Hematopoietic multipotent progenitor cell treated with erythropoietin and hydrocortisone succinate and interleukin-3 and kit ligand, for 15 days (in vitro differentiated cells): ENCODE data around the gene PAX3.
"Not testable (repeated sequence)": the region's sequence is repeated elsewhere in the genome, so short reads cannot be mapped to it uniquely, and the experiment has no call there.

Experiments used
- DNase-seq: peaks from one replicate; pipeline ENCODE4 v3.0.0-alpha.2; 2015; ENCODE audit warnings: low spot score

The PAX3 gene

GRCh38 chr2:222213049-222213448 is 85.7 kb downstream of the PAX3 start:
- no peak for DNase-seq

- DNase-seq: no peak
Observed at GRCh38 chr2:222212571-222212970, 86.2 kb downstream of the PAX3 start.

GRCh38 chr2:222208010-222208690 is 90.6 kb downstream of the PAX3 start:
- no peak for DNase-seq

DNA sequence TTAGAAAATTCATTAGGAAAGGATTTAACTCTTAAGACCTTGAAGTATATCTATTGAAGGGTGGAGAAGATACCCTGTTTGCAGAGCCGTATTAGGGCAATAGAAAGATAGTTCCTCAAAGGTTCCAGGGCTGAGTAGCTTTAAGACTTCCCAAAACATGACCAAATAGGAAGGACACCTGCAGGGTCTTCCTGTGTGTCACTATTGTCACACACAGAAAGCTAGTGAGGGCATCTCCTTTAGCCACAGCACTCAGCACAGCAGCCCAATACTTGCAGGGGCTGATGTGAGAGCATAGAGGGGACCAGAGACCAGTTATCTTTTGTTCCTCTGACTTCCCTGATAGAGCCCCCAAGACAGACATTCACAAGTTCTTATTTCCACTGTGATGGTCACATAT is 93.7 kb downstream of the PAX3 start:
- DNase-seq: no peak

- no peak for DNase-seq
Observed at GRCh38 chr2:222203041-222203440, 95.8 kb downstream of the PAX3 start.

DNA sequence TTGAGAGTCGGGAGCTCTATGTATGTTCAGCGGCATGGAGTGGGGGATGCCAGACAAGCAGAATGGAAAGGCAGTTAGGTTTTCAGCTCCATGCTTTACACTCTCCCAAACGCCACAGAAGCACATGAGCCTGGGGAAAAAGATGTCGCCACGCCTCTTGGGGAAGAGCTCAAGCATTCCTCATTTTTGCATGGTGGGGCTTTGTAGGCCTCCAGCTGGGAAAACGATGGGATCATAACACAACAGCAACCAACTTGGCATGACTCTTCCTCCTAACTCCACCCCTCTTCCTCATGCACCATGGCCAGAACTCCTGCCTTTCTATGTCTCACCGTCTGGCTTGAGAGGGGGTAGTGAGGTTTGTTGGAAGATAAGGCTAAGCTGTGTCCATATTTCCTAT is 102.6 kb downstream of the PAX3 start:
- DNase-seq: no peak

DNA sequence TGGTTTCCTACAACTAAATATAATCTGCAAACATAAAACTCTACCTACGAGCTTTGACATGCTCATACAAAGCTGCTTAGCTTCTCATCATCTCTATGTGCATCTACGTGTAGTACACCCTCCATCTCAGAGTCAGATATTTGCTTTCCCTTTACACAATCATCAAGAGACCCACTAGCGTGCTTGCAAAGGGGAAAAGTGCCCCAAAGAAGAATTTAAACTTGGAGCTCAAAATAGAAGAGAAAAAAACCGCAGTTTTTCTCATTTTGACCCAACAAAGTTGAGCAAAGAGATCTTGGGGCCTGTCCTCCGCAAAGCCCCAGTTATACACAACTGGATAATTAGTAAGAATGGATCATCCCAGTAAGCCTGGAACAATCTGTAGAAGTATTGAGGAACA is 104.1 kb downstream of the PAX3 start:
- no peak for DNase-seq

GRCh38 chr2:222193328-222193983 is 105.3 kb downstream of the PAX3 start:
- DNase-seq: no peak

GRCh38 chr2:222180619-222181018 is 118.2 kb downstream of the PAX3 start:
- DNase-seq: no peak

- DNase-seq: no peak
Observed at GRCh38 chr2:222179592-222179991, 119.2 kb downstream of the PAX3 start.

DNA sequence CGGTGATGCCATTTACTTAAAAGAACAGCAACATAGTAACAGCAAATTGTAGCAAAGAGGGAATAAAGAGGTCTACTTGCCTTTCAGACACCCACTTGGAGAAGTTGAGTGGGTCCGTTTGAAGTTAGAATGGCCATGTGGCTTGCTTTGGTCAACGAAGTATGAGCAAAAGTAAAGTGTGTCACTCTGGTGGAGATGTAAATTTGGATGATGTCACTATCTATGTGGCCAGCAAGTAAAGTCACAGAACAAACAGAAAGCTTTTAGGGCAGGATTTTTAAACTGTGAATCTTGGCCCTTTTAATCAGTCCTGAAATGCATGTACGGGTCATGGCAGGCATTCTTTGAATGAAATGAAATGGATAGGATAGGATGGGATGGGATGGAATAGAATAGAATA is 120.3 kb downstream of the PAX3 start:
- no peak for DNase-seq

DNA sequence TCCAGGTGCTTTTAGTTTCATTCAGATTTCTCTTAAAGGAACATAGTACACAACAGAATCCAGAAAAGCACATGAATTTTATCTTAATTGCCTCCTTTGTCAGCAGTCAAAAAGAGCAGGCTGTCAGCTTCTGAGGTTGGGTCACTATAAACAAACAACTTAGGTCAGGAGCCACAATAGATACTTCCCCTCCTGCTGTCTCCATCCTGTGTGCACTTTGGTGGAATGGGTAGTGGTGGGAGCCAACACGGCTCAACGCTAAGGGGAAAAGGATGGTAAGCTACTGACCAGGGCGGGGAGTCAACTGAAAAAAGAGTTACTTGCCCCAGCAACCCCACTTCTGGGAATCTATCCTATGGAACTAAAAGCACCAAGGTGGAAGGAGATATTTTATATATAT is 121.9 kb downstream of the PAX3 start:
- DNase-seq: no peak

- no peak for DNase-seq
Observed at GRCh38 chr2:222174450-222174849, 124.3 kb downstream of the PAX3 start.

DNA sequence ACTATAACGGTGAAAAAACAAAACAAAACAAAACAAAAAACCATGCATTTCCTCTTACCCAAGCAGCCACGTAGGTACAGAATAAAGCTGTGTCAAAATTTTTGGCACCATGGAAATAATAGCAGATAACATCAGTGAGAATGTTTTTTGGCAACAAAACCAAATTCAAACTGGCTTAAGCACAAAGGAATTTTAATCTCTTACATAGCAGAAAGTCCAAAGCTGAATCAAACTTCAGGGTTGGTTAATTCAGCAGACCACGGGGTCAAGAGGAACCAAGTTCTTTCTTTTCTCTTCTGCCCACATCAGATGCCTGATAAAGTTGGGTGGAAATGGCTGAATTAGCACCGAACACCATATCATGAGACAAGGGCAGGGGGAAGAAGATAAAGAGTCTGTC is 129.5 kb downstream of the PAX3 start:
- no peak for DNase-seq

DNA sequence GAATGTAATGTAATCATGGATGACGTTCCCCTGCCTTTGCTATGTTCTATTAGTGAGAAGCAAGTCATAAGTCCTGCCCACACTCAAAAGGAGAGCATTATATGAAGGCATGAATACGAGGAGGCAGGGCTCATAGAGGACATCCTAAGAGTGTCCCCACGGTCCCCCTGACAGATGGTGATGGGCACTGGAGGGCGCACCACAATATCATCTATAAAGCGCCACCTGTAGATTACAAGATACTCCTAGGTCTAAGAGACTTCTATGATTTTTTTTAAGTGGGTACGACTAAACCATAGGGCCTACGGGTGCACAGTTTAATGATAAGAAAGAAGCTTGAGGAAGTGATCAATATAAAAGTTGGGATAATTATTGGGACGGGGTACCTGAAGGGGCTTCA is 131.0 kb downstream of the PAX3 start:
- no peak for DNase-seq

DNA sequence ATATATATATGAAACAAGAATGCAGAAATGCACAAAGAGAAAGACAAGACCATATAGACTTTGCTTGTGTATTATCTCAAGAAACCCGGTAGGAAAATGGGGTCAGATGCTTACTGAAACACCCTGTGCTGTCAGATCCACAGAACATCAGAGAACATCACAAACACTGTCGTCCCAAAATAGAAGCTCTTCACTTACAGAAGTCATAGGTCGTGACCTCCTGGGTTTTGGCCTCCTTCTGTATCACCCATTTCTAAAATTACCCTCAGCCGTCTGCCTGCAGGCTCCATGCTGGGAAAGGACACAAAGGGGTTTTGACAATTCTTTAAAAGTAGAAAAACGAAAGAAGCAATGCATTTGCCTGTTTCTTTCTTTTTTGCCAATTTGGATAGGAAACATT is 137.9 kb downstream of the PAX3 start:
- no peak for DNase-seq

DNA sequence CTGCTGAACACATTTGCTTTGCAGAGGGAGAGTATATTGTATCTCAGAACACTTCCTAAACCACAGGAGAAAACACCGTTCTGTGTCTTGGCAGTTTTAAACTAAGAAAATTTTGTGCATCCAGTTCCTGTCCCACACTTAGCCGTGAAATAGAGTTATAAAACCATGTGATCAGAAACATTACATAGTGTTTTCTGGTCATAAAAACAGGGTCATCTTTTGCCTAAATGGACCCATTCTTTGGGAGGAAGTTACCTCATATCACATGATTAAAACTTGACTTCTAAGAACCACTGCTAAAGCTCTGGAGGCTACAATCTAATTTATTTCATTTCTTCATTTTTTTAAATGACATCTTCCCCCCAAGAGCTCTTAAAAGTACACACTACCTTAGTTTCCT is 138.7 kb downstream of the PAX3 start:
- DNase-seq: no peak

DNA sequence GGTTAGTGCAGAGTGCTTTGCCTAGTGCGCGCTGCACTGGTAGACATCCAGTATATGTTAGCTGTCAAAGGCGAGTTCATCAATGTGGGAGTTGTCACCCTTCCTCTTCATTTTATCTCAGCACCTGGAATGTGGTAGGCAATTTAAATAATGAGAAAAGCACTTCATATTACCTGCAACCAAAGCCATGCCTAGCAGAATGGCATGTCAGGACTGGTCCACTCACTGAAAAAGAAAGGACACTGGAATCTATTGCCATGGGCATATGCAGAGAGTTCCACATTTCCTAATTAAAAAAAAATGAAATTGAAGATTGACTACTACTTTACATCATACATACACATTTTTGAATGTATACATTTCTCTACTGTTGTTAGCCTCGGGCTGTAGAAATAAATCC is 139.6 kb downstream of the PAX3 start:
- no peak for DNase-seq

DNA sequence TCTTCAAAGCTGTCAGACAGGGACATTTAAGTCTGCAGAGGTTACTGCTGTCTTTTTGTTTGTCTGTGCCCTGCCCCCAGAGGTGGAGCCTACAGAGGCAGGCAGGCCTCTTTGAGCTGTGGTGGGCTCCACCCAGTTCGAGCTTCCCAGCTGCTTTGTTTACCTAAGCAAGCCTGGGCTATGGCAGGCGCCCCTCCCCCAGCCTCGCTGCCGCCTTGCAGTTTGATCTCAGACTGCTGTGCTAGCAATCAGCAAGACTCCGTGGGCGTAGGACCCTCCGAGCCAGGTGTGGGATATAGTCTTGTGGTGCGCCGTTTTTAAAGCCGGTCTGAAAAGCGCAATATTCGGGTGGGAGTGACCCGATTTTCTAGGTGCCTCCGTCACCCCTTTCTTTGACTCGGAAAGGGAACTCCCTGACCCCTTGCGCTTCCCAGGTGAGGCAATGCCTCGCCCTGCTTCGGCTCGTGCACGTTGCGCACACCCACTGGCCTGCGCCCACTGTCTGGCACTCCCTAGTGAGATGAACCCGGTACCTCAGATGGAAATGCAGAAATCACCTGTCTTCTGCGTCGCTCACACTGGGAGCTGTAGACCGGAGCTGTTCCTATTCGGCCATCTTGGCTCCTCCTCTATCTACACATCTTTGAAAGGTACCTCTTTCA is 143.7 kb downstream of the PAX3 start:
- DNase-seq: not testable (repeated sequence)
